ENCODE measurements around the gene POU6F1.

The POU6F1 gene

GRCh38 chr12:51214895-51215294, 3.0 kb downstream of the POU6F1 start:
- TF ChIP-seq MAX (IDR thresholded peaks at IDR 0.05) (no peak), RAD21 (IDR thresholded peaks at IDR 0.05; ENCODE audit: low read depth) (no peak), FOXM1 (IDR thresholded peaks at IDR 0.05; ENCODE audit: borderline replicate concordance, low read depth) (no peak), USF1 (IDR thresholded peaks at IDR 0.05) (no peak), NFIC (IDR thresholded peaks at IDR 0.05) (no peak), YY1 (IDR thresholded peaks at IDR 0.05; ENCODE audit: low read depth) (no peak), TCF12 (IDR thresholded peaks at IDR 0.05; ENCODE audit: low read depth) (no peak), EP300 (IDR thresholded peaks at IDR 0.05; ENCODE audit: borderline replicate concordance) (no peak), TEAD4 (IDR thresholded peaks at IDR 0.05) (no peak), CEBPB (IDR thresholded peaks at IDR 0.05) (no peak), CREB1 (IDR thresholded peaks at IDR 0.05; ENCODE audit: low read depth) (no peak), ZBTB7A (IDR thresholded peaks at IDR 0.05; ENCODE audit: low read depth) (no peak), REST (IDR thresholded peaks at IDR 0.05; ENCODE audit: low read depth) (no peak), TAF1 (IDR thresholded peaks at IDR 0.05; ENCODE audit: low read depth) (no peak), EGR1 (IDR thresholded peaks at IDR 0.05) (no peak)

GRCh38 chr12:51210690-51211395, 7.0 kb downstream of the POU6F1 start:
- no peak for TF ChIP-seq TCF12 (IDR thresholded peaks at IDR 0.05; ENCODE audit: low read depth)
- TF ChIP-seq USF1 (IDR thresholded peaks at IDR 0.05), result no peak
- no peak for TF ChIP-seq REST (IDR thresholded peaks at IDR 0.05; ENCODE audit: low read depth)
- TF ChIP-seq MAX (IDR thresholded peaks at IDR 0.05), result no peak
- no peak for TF ChIP-seq EP300 (IDR thresholded peaks at IDR 0.05; ENCODE audit: borderline replicate concordance)
- no peak for TF ChIP-seq TEAD4 (IDR thresholded peaks at IDR 0.05)
- TF ChIP-seq FOXM1 (IDR thresholded peaks at IDR 0.05; ENCODE audit: borderline replicate concordance, low read depth), result no peak
- TF ChIP-seq EGR1 (IDR thresholded peaks at IDR 0.05), result no peak
- no peak for TF ChIP-seq YY1 (IDR thresholded peaks at IDR 0.05; ENCODE audit: low read depth)
- TF ChIP-seq ZBTB7A (IDR thresholded peaks at IDR 0.05; ENCODE audit: low read depth), result no peak
- TF ChIP-seq RAD21 (IDR thresholded peaks at IDR 0.05; ENCODE audit: low read depth), result no peak
- no peak for TF ChIP-seq CEBPB (IDR thresholded peaks at IDR 0.05)
- no peak for TF ChIP-seq TAF1 (IDR thresholded peaks at IDR 0.05; ENCODE audit: low read depth)
- TF ChIP-seq NFIC (IDR thresholded peaks at IDR 0.05), result no peak
- TF ChIP-seq CREB1 (IDR thresholded peaks at IDR 0.05; ENCODE audit: low read depth), result no peak

GRCh38 chr12:51209259-51209658, 8.6 kb downstream of the POU6F1 start:
- TF ChIP-seq TEAD4 (IDR thresholded peaks at IDR 0.05) (no peak), FOXM1 (IDR thresholded peaks at IDR 0.05; ENCODE audit: borderline replicate concordance, low read depth) (no peak), ZBTB7A (IDR thresholded peaks at IDR 0.05; ENCODE audit: low read depth) (no peak), EGR1 (IDR thresholded peaks at IDR 0.05) (no peak), RAD21 (IDR thresholded peaks at IDR 0.05; ENCODE audit: low read depth) (no peak), REST (IDR thresholded peaks at IDR 0.05; ENCODE audit: low read depth) (no peak), MAX (IDR thresholded peaks at IDR 0.05) (no peak), CEBPB (IDR thresholded peaks at IDR 0.05) (no peak), YY1 (IDR thresholded peaks at IDR 0.05; ENCODE audit: low read depth) (no peak), TAF1 (IDR thresholded peaks at IDR 0.05; ENCODE audit: low read depth) (no peak), USF1 (IDR thresholded peaks at IDR 0.05) (no peak), TCF12 (IDR thresholded peaks at IDR 0.05; ENCODE audit: low read depth) (no peak)

Measured in Ishikawa (cell line).